ENCODE data around the gene PRR35.

The PRR35 gene

GRCh38 chr16:585351-585750, 25.2 kb downstream of the PRR35 start:
- Histone ChIP-seq H3K27ac (no peak overlapping the region), H3K4me3 (no peak overlapping the region)
- DNase-seq (ENCODE audit: low spot score) = no peak
- no peak for TF ChIP-seq CTCF (IDR thresholded peaks at IDR 0.05)

GRCh38 chr16:586047-586644, 26.0 kb downstream of the PRR35 start:
- H3K27ac ChIP-seq = no peak overlapping the region
- H3K4me3 ChIP-seq = no peak overlapping the region
- no peak for TF ChIP-seq CTCF (IDR thresholded peaks at IDR 0.05)
- DNase-seq (ENCODE audit: low spot score) = no peak

- no peak for DNase-seq (ENCODE audit: low spot score)
- TF ChIP-seq CTCF (IDR thresholded peaks at IDR 0.05) = no peak
- Histone ChIP-seq H3K27ac (no peak overlapping the region), H3K4me3 (no peak overlapping the region)
Measured at GRCh38 chr16:586645-587590, 26.7 kb downstream of the PRR35 start.

- TF ChIP-seq CTCF (IDR thresholded peaks at IDR 0.05) = no peak
- peak; percentile 85 for DNase-seq (ENCODE audit: low spot score)
- peak overlapping the region; percentile 84 for H3K4me3 ChIP-seq
- peak overlapping the region; percentile 90 to 93 for H3K27ac ChIP-seq
Measured at GRCh38 chr16:588639-588888, 28.4 kb downstream of the PRR35 start.

GRCh38 chr16:588889-589657, 28.9 kb downstream of the PRR35 start:
- peak; percentile 98 for DNase-seq (ENCODE audit: low spot score)
- peak overlapping the region; percentile 84 for H3K4me3 ChIP-seq
- TF ChIP-seq CTCF (IDR thresholded peaks at IDR 0.05) = no peak
- H3K27ac ChIP-seq = peak overlapping the region; percentile 90 to 93

- Histone ChIP-seq H3K27ac (peak within 1 kb of the TSS; percentile 90 to 93), H3K4me3 (peak within 1 kb of the TSS; percentile 84)
- TF ChIP-seq CTCF (IDR thresholded peaks at IDR 0.05) = no peak
- peak; percentile 99 for DNase-seq (ENCODE audit: low spot score)
Measured at GRCh38 chr16:589658-590187, 29.5 kb downstream of the PRR35 start, which contains the start of gene RAB40C. Gene RAB40C (plus strand): TSS chr16:590066. CDS start chr16:590292, 226 bp downstream.

Data from coronary artery (tissue), 2 donors.